Activated CD8-positive, alpha-beta memory T cell treated with anti-CD3 and anti-CD28 coated beads, Interleukin-2, amount 10 ng/mL, durations not matched to agents 7 days and 5 days (primary cell): ENCODE results near the gene C16orf46. TPM values are rescaled to one million over a fixed set of nuclear protein-coding genes. Genes with fewer than 3 reads are reported as not detected.
"Not testable (repeated sequence)": the region's sequence is repeated elsewhere in the genome, so short reads cannot be mapped to it uniquely, and the experiment has no call there.

ENCODE experiments used
- ATAC-seq: fragments of 150-1000 bp; cut with Tn5 transposase; one replicate; pipeline ENCODE4 v1.10.0; 2021; ENCODE audit warnings: moderate library complexity
- CTCF ChIA-PET: fragments of 350-600 bp; sonication (Branson Sonifier 250); formaldehyde crosslinking; loops from one replicate; lab custom pipeline; 2021; ENCODE audit warnings: antibody characterized with exemption; lab: Charles Lee
- DNase-seq: peaks from one replicate; pipeline ENCODE4 v3.0.0-alpha.2; 2020
- H3K27ac Mint-ChIP-seq: one replicate; pipeline ENCODE4 v1.8.0; 2021; ENCODE audit warnings: mild to moderate bottlenecking, mixed read lengths
- H3K27me3 Mint-ChIP-seq: one replicate; pipeline ENCODE4 v1.8.0; 2021; ENCODE audit warnings: mixed read lengths
- H3K36me3 Mint-ChIP-seq: one replicate; pipeline ENCODE4 v1.8.0; 2021; ENCODE audit warnings: mild to moderate bottlenecking, mixed read lengths
- H3K4me1 Mint-ChIP-seq: one replicate; pipeline ENCODE4 v1.8.0; 2021; ENCODE audit warnings: mixed read lengths
- H3K4me3 Mint-ChIP-seq: one replicate; pipeline ENCODE4 v1.8.0; 2021; ENCODE audit warnings: mild to moderate bottlenecking, moderate library complexity, mixed read lengths
- H3K9me3 Mint-ChIP-seq: one replicate; pipeline ENCODE4 v1.8.0; 2022; ENCODE audit warnings: low read depth, mixed read lengths
- total RNA-seq, 2 experiments: library from RNA; stranded (reverse); gene quantifications; one replicate each; pipeline ENCODE4 v1.2.3, GENCODE V29; 2021

C16orf46 gene, protein sequence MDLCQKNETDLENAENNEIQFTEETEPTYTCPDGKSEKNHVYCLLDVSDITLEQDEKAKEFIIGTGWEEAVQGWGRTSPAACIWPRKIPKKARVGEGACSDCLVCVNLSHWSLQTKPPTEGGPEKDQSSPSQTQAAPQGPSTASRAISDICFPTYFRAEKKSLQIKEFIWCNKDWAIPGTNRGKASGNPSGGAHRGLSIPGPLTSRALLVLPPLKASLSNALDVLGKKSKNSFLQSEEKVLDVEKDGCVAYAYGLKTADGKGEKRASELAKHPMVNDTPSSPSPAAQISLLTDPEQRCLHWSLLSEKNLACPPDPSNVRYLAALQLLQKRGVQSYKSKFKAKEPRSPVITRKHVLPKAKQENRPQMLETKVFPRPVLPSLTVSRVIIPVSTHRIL
- total RNA-seq = not detected

DNA sequence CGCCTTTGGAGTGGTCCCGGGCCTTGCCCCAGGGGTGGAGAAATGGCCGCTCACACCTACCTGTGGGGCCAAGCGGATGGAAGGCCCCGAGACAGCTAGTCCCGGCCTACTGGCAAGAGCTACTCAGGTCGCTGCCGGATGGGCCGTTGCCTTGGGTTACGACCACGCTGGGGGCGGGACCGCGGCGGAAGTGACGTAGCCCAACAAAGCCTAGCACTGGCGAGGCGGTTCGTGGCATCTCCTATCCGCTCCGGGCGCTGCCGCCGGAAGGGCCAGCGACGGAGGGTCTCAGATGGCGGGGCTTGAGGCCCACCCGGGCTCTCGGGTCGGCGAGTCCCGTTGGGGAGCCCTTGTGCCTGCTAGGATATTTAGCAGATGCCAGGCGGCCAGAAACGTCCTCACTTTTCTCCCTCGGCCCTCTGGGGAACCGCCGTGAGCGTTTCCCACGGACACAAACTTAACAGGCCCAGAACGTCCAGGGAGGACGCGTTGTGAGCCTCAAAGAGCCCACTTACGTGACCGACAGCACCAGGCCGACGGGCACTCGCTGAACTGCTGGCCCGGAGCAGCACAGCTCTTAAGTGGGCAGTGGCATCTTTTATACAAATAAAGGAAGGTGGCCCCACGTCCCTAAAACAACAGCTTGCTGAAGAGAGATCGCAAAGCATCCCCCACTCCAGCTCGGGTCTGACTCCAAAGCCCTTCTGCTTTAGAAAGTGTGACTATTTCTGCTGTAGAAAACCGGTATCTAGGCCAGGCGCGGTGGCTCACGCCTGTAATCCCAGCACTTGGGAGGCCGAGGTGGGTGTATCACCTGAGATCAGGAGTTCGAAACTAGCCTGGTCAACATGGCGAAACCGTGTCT, at the start of gene C16orf46:
TSS of gene C16orf46 (minus strand) at position 163 of the 865 bp plus-strand sequence. CDS start 13,283 bp downstream, outside the sequence.
- Mint-ChIP-seq H3K4me3 (no peak within 1 kb of the TSS), H3K4me1 (peaks cover 4% of the 10 kb centered on the region), H3K36me3 (no peaks in the 10 kb centered on the region), H3K27ac (peak within 1 kb of the TSS; percentile 15), H3K9me3 (no peaks in the 10 kb centered on the region), H3K27me3 (peaks cover 4% of the 10 kb centered on the region)
- peak; percentile 89 for ATAC-seq
- CTCF ChIA-PET = interaction anchor here (0.7 to 3.5 kb wide), 3 partner anchors 42 to 327 kb away, joined by 3 to 40 read pairs (median 3); partner anchors contain the start of gene ATMIN
- DNase-seq = peak; percentile 99

DNA sequence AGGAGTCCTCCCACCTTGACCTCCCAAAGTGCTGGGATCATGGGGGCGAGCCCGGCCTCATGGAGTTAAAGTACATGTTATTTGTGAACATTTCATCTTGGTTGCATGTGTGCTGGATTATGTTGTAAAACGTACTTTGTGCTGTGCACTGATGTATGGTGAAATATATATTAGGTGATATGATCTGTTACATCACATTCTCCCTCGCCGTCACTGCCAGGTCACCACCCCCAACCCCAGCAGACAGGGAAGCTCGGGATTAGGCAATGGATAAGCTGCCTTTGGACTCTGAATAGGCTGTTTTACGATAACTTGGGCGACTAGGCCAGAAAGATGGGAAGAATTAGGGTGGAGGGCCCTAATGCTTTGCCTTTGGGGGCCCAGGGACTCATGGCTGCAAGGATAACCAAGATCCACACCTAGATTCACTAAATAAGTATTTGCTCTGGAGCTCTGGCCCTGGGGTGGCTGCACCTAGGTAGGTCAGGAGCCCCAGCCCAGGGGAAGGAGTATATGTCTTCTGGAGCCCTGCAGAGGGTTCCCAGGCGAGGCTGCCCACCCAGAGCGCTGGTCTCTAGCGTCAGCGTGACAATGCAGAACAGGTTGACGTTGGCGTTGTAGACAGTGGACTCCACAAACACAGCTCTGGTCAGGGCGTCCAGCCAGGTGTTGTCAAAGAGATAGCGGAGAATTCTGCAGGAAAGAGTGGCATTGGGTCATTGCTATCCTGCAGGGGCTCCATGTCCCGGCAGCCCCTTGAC, 46.2 kb upstream of the C16orf46 start:
- no peak for ATAC-seq

DNA sequence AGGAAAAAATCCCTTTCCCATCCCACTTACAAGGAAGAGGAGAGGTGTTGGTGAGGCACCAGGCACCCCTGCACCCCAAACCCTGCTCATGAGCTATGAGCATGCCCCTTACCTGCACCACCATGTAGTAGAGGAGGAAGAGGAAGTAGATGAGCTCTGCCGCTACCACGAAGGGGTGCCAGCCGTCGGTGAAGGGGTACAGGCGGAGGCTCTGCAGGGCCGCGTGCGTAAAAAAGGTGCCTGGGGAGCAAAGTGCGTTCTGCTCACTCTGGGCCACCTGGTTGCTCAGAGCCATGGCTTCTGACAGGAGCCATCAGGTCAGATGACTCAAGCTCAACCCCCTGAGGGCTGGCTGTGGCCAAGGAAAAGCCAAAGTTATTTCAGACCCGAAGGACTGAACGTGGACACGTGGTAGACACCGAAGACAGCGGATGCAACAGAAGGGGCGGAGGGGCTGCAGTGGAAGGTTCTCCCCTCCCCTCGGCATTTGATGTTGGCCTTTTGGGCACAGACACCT, 44.5 kb upstream of the C16orf46 start:
- no peak for ATAC-seq
- Mint-ChIP-seq H3K27ac (no peak overlapping the region), H3K36me3 (no peaks in the 10 kb centered on the region), H3K4me1 (no peaks in the 10 kb centered on the region), H3K4me3 (no peak overlapping the region), H3K27me3 (peaks cover 3% of the 10 kb centered on the region), H3K9me3 (no peaks in the 10 kb centered on the region)
- CTCF ChIA-PET = no interaction called here
- DNase-seq = no peak

More for the DNA sequence above, 46.2 kb upstream of the C16orf46 start:
- DNase-seq = no peak
- no peaks in the 10 kb centered on the region for H3K9me3 Mint-ChIP-seq
- H3K4me1 Mint-ChIP-seq = no peaks in the 10 kb centered on the region
- no peak overlapping the region for H3K4me3 Mint-ChIP-seq
- peaks cover 7% of the 10 kb centered on the region for H3K27me3 Mint-ChIP-seq
- no peaks in the 10 kb centered on the region for H3K36me3 Mint-ChIP-seq
- CTCF ChIA-PET = no interaction called here
- H3K27ac Mint-ChIP-seq = no peak overlapping the region

DNA sequence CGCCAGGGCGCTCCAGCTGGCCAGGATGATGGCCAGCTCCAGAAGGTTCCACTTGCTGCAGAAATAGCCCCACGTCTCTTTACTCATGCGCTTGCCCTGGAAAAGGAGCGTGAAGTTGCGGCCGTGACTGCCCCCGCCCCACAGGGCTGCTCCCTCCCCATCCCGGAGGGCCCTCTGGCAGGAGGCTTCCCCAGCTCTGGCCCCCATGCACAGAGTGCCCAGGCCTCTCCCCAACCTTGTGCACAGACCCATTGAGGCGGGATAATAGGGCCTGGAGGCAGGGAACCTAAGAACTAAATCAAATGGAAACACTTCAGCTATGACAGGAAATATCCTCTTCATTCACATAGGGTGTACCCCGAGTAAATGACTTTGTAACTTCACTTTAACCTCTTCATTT, 40.4 kb upstream of the C16orf46 start:
- Mint-ChIP-seq H3K27me3 (peaks cover 6% of the 10 kb centered on the region), H3K36me3 (no peaks in the 10 kb centered on the region), H3K4me1 (no peaks in the 10 kb centered on the region), H3K4me3 (no peak overlapping the region), H3K27ac (no peak overlapping the region), H3K9me3 (no peaks in the 10 kb centered on the region)
- DNase-seq (no peak), ATAC-seq (no peak)
- CTCF ChIA-PET = no interaction called here

DNA sequence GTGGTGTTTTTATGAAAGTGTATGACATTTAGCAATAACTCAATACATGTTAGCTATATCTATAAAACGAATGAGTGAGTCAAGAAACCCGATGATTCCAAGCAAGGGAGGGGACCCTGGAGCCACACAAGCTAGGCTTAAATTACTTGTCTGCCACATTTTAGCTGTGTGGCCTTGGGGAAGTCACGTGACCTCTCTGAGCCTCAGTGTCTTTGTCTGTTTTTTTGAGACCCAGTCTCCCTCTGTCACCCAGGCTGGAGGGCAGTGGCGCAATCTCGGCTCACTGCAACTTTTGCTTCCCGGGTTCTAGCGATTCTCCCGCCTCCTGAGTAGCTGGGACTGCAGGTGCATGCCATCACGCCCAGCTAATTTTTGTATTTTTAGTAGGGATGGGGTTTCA, 39.2 kb upstream of the C16orf46 start:
- ATAC-seq (no peak), DNase-seq (no peak)
- peaks cover 6% of the 10 kb centered on the region for H3K27me3 Mint-ChIP-seq
- CTCF ChIA-PET = interaction anchor here (0.6 kb wide), 1 partner anchor 90 kb away, joined by 3 read pairs; no protein-coding TSS in a partner anchor
- H3K36me3 Mint-ChIP-seq = no peaks in the 10 kb centered on the region
- H3K4me3 Mint-ChIP-seq = no peak overlapping the region
- H3K27ac Mint-ChIP-seq = no peak overlapping the region
- no peaks in the 10 kb centered on the region for H3K9me3 Mint-ChIP-seq
- H3K4me1 Mint-ChIP-seq = no peaks in the 10 kb centered on the region

DNA sequence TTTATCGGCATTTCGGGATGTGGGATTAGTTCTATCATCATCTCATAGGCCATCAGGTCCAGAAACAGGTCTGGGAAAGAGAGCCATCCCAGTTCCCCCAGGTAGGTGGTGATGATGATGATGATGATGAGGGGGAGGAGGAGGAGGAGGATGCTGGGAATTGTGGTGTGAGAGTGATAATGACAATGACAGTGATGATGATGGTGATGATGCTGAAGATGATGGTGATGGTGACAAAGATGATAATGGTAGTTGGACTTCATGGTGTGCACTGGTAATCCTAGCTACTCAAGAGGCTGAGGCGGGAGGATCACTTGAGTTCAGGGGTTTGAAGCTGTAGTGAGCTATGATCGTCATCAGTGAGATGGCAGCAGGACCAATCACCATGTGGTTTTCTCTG, 35.4 kb upstream of the C16orf46 start:
- Mint-ChIP-seq H3K36me3 (no peaks in the 10 kb centered on the region), H3K27me3 (peaks cover 5% of the 10 kb centered on the region), H3K4me1 (peaks cover under 1% of the 10 kb centered on the region), H3K4me3 (no peak overlapping the region), H3K9me3 (no peaks in the 10 kb centered on the region), H3K27ac (no peak overlapping the region)
- ATAC-seq = no peak
- no peak for DNase-seq
- CTCF ChIA-PET = no interaction called here

DNA sequence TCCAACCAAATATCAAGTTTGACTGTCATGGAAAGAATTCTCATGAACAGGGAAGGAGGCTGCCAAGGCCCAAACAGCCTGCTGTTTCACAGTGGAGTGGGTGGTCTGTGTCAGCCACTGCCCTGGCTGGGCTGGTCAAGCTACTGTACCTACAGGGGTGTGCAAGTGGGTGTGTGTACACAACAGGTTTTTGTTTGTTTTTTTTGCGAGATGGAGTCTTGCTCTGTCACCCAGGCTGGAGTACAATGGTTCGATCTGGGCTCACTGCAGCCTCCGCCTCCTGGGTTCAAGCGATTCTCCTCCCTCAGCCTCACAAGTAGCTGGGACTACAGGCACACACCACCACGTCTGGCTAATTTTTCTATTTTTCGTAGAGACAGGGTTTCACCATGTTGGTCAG, 32.2 kb upstream of the C16orf46 start:
- H3K36me3 Mint-ChIP-seq, ATAC-seq, H3K9me3 Mint-ChIP-seq, DNase-seq, H3K4me3 Mint-ChIP-seq, H3K4me1 Mint-ChIP-seq, H3K27me3 Mint-ChIP-seq, CTCF ChIA-PET, H3K27ac Mint-ChIP-seq: not testable (repeated sequence)

DNA sequence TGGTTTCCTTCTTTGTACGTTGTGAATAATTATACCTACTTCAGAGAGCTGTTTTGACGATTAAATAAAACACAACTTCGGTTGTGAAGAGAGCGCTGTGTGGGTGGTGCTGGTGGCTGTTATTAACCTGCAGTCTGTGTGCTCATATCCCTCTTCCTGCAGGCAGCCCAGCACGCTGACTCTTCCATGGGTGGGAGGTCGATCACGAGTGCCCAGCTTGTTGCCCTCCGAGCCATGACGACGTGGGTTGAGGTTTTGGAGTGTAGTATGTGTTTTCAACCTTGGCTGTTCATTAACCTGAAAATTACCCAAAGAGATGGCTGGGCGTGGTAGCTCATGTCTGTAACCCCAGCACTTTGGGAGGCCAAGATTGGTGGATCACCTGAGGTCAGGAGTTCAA, 30.5 kb upstream of the C16orf46 start:
- peaks cover 4% of the 10 kb centered on the region for H3K4me1 Mint-ChIP-seq
- no peak overlapping the region for H3K4me3 Mint-ChIP-seq
- H3K27me3 Mint-ChIP-seq = peaks cover 4% of the 10 kb centered on the region
- CTCF ChIA-PET = no interaction called here
- no peak for DNase-seq
- no peak overlapping the region for H3K27ac Mint-ChIP-seq
- no peaks in the 10 kb centered on the region for H3K9me3 Mint-ChIP-seq
- ATAC-seq = no peak
- H3K36me3 Mint-ChIP-seq = no peaks in the 10 kb centered on the region

DNA sequence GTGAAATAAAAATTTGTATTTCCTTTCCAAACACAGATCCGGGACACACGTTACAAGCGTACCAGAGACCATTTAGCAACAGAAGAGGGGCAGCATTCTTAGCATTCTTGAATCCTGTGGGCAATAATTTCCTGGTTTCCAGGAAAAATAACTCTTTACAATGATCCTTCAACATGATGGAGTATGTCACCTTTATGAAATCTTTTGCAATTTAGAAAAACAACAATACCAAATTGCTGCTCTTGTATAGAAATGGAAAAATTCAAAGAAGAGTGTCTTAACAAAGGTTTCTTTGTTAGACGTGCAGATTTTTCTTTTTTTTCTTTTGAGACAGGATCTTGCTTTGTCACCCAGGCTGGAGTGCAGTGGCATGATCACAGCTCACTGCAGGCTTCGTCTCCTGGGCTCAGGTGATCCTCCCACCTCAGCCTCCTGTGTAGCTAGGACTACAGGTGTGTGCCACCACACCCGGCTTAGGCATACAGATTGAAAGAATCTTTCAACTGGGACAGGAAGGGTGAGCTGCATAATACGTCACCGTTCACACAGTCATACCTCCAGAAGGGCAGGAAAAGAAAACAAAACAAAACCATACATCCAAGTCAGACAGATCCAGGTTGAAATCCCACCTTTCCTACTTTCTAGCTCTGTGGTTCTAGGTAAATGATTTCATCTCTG, 29.9 kb upstream of the C16orf46 start:
- no peak for DNase-seq
- no peaks in the 10 kb centered on the region for H3K36me3 Mint-ChIP-seq
- peaks cover 4% of the 10 kb centered on the region for H3K4me1 Mint-ChIP-seq
- CTCF ChIA-PET = no interaction called here
- peaks cover 4% of the 10 kb centered on the region for H3K27me3 Mint-ChIP-seq
- no peak for ATAC-seq
- H3K27ac Mint-ChIP-seq = no peak overlapping the region
- H3K9me3 Mint-ChIP-seq = no peaks in the 10 kb centered on the region
- no peak overlapping the region for H3K4me3 Mint-ChIP-seq

DNA sequence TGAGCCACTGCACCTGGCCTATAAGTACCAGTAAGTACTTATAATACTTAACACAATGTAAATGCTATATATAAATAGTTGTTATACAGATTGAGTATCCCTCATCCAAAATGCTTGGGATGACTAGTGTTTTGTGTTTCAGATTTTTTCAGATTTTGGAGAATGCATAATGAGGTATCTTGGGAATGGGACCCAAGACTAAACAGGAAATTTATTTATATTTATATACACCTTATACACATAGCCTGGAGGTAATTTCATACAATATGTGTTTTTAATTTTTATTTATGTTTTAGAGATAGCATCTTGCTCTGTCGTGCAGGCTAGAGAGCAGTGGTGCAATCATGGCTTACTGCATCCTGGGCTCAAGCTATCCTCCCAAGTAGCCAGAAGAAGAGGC, 28.9 kb upstream of the C16orf46 start:
- ATAC-seq = no peak
- no peak for DNase-seq
- Mint-ChIP-seq H3K36me3 (no peaks in the 10 kb centered on the region), H3K27me3 (peaks cover 4% of the 10 kb centered on the region), H3K4me3 (no peak overlapping the region), H3K27ac (no peak overlapping the region), H3K9me3 (no peaks in the 10 kb centered on the region), H3K4me1 (peaks cover 4% of the 10 kb centered on the region)
- CTCF ChIA-PET = no interaction called here

DNA sequence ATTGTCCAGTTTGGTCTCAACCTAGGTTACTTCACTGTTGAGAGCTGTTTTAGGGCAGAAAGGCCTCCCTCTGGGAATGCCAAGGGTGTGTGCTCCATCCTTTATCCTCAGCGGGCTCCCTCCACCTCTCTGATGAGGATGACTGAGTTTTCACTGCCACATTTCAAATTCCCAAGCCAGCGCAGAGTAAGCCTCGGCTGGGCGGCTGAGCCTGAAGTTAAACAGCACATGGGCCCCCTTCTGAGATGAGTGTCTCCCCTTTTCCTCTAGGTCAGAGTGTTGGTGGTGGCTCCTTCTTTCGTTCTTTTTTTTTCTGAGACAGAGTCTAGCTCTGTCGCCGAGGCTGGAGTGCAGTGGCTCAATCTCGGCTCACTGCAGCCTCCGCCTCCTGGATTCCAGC, 24.7 kb upstream of the C16orf46 start:
- Mint-ChIP-seq H3K9me3 (no peaks in the 10 kb centered on the region), H3K4me3 (no peak overlapping the region), H3K36me3 (no peaks in the 10 kb centered on the region), H3K4me1 (peaks cover under 1% of the 10 kb centered on the region), H3K27me3 (no peaks in the 10 kb centered on the region), H3K27ac (no peak overlapping the region)
- ATAC-seq (no peak), DNase-seq (no peak)
- CTCF ChIA-PET = no interaction called here

DNA sequence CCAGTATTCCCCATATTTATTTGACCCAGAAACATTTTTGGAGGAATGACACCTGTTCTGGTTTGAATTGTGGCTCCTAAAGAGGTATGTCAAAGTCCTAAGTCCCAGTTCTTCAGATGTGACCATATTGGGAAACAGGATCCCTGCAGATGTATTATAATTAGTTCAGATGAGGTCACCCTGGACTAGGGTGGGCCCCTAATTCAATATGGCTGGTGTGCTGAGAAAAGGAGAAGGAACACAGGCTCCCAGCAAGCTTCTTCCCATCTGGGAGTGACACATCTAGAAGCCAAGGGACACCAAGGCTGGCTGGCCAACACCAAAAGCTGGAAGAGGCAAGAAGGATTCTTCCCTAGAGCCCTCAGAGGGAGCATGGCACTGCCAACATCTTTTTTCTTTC, 22.9 kb upstream of the C16orf46 start:
- Mint-ChIP-seq H3K9me3 (peaks cover 2% of the 10 kb centered on the region), H3K27ac (no peak overlapping the region), H3K27me3 (no peaks in the 10 kb centered on the region), H3K36me3 (peaks cover under 1% of the 10 kb centered on the region), H3K4me3 (no peak overlapping the region), H3K4me1 (peaks cover 5% of the 10 kb centered on the region)
- CTCF ChIA-PET = no interaction called here
- no peak for ATAC-seq
- no peak for DNase-seq
